ENCODE results near the gene SRGAP3. TPM values are rescaled to one million over a fixed set of nuclear protein-coding genes. Genes with fewer than 3 reads are reported as not detected.

Gene SRGAP3
- total and polyA plus RNA-seq, 2 donors (not counting 1 experiment from before 2014, with no cell fraction given): 0.92 to 12.4 TPM

DNA sequence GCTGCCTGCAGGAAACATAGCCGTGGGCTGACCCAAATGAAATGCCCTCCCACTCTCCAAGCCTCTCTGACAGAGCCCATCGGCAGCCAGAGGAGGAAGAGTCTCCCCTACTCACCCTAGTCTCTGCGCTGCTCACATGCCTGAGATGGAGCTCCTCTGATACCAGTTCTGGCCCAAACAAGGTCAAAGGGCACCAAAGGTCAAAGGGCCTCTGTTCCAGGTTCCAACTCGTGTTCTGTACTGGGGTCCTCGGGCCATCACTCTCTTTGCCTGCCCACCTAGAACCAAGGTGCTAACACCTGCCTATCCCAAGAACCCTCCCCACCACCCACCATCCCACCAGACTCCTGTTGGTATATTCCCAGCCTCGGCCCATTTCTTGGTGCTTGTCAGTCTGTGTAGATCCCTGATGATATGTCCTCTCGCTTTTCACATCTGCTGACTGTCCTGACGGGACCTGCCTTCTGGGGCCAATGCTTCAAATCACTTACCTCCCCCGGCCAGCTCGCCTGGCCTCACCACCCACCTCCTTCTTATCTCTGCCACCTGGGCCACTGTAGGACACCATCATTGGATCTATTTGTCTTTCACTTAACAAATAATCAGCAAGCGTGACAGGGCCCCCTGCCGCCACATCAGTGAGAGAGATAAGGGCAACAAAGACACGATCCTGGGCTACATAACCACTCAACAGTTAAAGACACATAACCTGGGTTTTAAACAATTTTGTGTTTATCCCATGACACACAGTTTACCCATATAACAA, 90.4 kb downstream of the SRGAP3 start:
- Histone ChIP-seq H3K79me2 (ENCODE audit: control insufficient read depth, insufficient read depth, low read length) (no peaks in the 10 kb centered on the region), H3K9me3 (ENCODE audit: control insufficient read depth, insufficient read depth, low read depth, low read length) (no peaks in the 10 kb centered on the region), H3K27ac (ENCODE audit: insufficient read depth, low read length) (no peak overlapping the region), H3K4me2 (ENCODE audit: extremely low read depth, insufficient read depth, low read length) (no peak overlapping the region), H3K4me3 (replicated peaks in 1 of 4; ENCODE audit: control extremely low read depth in 1 of 4, insufficient read depth in 1 of 4, low read depth in 3 of 4, low read length in 4 of 4) (no peak overlapping the region), H2AFZ (ENCODE audit: low read length) (no peak overlapping the region), H3K9ac (ENCODE audit: insufficient read depth, low read length) (no peak overlapping the region), H3K36me3 (ENCODE audit: control insufficient read depth, insufficient read depth, low read length) (no peaks in the 10 kb centered on the region), H4K20me1 (ENCODE audit: control insufficient read depth, extremely low read depth, insufficient read depth, low read length) (no peaks in the 10 kb centered on the region), H3K4me1 (ENCODE audit: control insufficient read depth, extremely low read depth, insufficient read depth, low read length) (no peaks in the 10 kb centered on the region), H3K27me3 (ENCODE audit: control insufficient read depth, insufficient read depth, low read length) (no peaks in the 10 kb centered on the region)
- no peak for DNase-seq (ENCODE audit: low read depth in 2 of 2)
- TF ChIP-seq, protein P1, sequence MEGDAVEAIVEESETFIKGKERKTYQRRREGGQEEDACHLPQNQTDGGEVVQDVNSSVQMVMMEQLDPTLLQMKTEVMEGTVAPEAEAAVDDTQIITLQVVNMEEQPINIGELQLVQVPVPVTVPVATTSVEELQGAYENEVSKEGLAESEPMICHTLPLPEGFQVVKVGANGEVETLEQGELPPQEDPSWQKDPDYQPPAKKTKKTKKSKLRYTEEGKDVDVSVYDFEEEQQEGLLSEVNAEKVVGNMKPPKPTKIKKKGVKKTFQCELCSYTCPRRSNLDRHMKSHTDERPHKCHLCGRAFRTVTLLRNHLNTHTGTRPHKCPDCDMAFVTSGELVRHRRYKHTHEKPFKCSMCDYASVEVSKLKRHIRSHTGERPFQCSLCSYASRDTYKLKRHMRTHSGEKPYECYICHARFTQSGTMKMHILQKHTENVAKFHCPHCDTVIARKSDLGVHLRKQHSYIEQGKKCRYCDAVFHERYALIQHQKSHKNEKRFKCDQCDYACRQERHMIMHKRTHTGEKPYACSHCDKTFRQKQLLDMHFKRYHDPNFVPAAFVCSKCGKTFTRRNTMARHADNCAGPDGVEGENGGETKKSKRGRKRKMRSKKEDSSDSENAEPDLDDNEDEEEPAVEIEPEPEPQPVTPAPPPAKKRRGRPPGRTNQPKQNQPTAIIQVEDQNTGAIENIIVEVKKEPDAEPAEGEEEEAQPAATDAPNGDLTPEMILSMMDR (conservative IDR thresholded peaks at IDR 0.05 in 1 of 2, IDR thresholded peaks at IDR 0.05 in 1 of 2; ENCODE audit: low read depth in 1 of 2, low read length in 2 of 2): no peak
- TF ChIP-seq EZH2 (IDR thresholded peaks at IDR 0.05; ENCODE audit: low read length, missing control alignments): no peak

DNA sequence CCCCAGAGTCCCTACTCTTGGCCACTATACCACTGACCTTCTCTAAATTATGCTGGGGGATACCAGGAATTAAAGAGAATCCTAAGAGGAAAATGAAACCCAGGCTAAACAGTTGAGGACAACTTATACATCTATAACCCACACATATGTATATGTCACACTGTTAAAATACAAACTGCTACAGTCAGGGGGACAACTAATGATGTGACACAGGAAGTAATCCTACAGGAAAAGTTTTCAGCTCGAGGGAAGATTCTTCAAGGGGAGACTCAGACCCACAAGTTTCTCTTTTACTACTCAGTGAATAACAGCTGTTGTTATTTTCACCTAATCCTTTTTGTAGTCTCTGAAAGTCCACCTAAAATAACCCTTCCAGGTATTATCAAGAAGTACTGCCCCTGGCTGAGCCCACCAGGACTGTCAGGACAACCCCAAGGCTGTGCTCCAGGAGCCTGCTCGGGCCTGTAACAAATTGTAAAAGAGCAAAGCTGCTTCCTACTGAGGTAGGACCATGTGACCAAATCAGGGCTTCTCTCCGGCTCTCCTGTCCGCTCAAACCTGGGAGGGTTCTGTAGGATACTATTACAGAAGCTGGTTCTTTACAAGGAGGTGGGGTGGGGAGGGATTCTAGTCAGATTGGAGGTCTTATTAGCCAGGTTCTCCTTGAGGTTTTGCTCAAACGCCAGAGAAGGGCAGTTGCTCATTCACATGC, 91.6 kb downstream of the SRGAP3 start:
- TF ChIP-seq, protein P1 (conservative IDR thresholded peaks at IDR 0.05 in 1 of 2, IDR thresholded peaks at IDR 0.05 in 1 of 2; ENCODE audit: low read depth in 1 of 2, low read length in 2 of 2): no peak
- TF ChIP-seq EZH2 (IDR thresholded peaks at IDR 0.05; ENCODE audit: low read length, missing control alignments): no peak
- Histone ChIP-seq H3K36me3 (ENCODE audit: control insufficient read depth, insufficient read depth, low read length) (no peaks in the 10 kb centered on the region), H3K79me2 (ENCODE audit: control insufficient read depth, insufficient read depth, low read length) (no peaks in the 10 kb centered on the region), H3K4me3 (replicated peaks in 1 of 4; ENCODE audit: control extremely low read depth in 1 of 4, insufficient read depth in 1 of 4, low read depth in 3 of 4, low read length in 4 of 4) (no peak overlapping the region), H4K20me1 (ENCODE audit: control insufficient read depth, extremely low read depth, insufficient read depth, low read length) (no peaks in the 10 kb centered on the region), H3K4me2 (ENCODE audit: extremely low read depth, insufficient read depth, low read length) (no peak overlapping the region), H3K4me1 (ENCODE audit: control insufficient read depth, extremely low read depth, insufficient read depth, low read length) (no peaks in the 10 kb centered on the region), H3K9ac (ENCODE audit: insufficient read depth, low read length) (no peak overlapping the region), H3K27ac (ENCODE audit: insufficient read depth, low read length) (no peak overlapping the region), H3K9me3 (ENCODE audit: control insufficient read depth, insufficient read depth, low read depth, low read length) (no peaks in the 10 kb centered on the region), H3K27me3 (ENCODE audit: control insufficient read depth, insufficient read depth, low read length) (no peaks in the 10 kb centered on the region), H2AFZ (ENCODE audit: low read length) (no peak overlapping the region)
- DNase-seq (ENCODE audit: low read depth in 2 of 2): no peak

- Histone ChIP-seq H3K27me3 (ENCODE audit: control insufficient read depth, insufficient read depth, low read length) (no peaks in the 10 kb centered on the region), H3K36me3 (ENCODE audit: control insufficient read depth, insufficient read depth, low read length) (no peaks in the 10 kb centered on the region), H3K9ac (ENCODE audit: insufficient read depth, low read length) (no peak overlapping the region), H4K20me1 (ENCODE audit: control insufficient read depth, extremely low read depth, insufficient read depth, low read length) (no peaks in the 10 kb centered on the region), H3K9me3 (ENCODE audit: control insufficient read depth, insufficient read depth, low read depth, low read length) (no peaks in the 10 kb centered on the region), H3K79me2 (ENCODE audit: control insufficient read depth, insufficient read depth, low read length) (no peaks in the 10 kb centered on the region), H3K27ac (ENCODE audit: insufficient read depth, low read length) (no peak overlapping the region), H3K4me2 (ENCODE audit: extremely low read depth, insufficient read depth, low read length) (no peak overlapping the region), H2AFZ (ENCODE audit: low read length) (no peak overlapping the region), H3K4me1 (ENCODE audit: control insufficient read depth, extremely low read depth, insufficient read depth, low read length) (no peaks in the 10 kb centered on the region), H3K4me3 (replicated peaks in 1 of 4; ENCODE audit: control extremely low read depth in 1 of 4, insufficient read depth in 1 of 4, low read depth in 3 of 4, low read length in 4 of 4) (no peak overlapping the region)
- TF ChIP-seq EZH2 (IDR thresholded peaks at IDR 0.05; ENCODE audit: low read length, missing control alignments): no peak
- TF ChIP-seq, protein P1 (conservative IDR thresholded peaks at IDR 0.05 in 1 of 2, IDR thresholded peaks at IDR 0.05 in 1 of 2; ENCODE audit: low read depth in 1 of 2, low read length in 2 of 2): no peak
- DNase-seq (ENCODE audit: low read depth in 2 of 2): no peak
These were observed 92.8 kb downstream of the SRGAP3 start for GRCh38 chr3:9156604-9157003.
